HEK293T (cell line): Measurements from ENCODE around the gene HDAC3.

Experiments used
- ARNT ChIP-seq: fragments of 450-650 bp; IDR thresholded peaks from 2 replicates; pipeline ENCODE4 v1.6.1; 2017; ENCODE audit warnings: mild to moderate bottlenecking
- BHLHE40 ChIP-seq: fragments of 450-650 bp; IDR thresholded peaks from 2 replicates; pipeline ENCODE4 v1.6.1; 2016; ENCODE audit warnings: mild to moderate bottlenecking, moderate library complexity, borderline replicate concordance
- CTBP1 ChIP-seq: fragments of 450-650 bp; IDR thresholded peaks from 2 replicates; pipeline ENCODE4 v1.6.1; 2016; ENCODE audit warnings: borderline replicate concordance
- ELF4 ChIP-seq: fragments of 450-650 bp; IDR thresholded peaks from 2 replicates; pipeline ENCODE4 v1.6.1; 2017; ENCODE audit warnings: antibody characterized with exemption
- FOXA1 ChIP-seq: fragments of 450-650 bp; IDR thresholded peaks from 2 replicates; pipeline ENCODE4 v1.6.1; 2016; ENCODE audit warnings: mild to moderate bottlenecking
- FOXK2 ChIP-seq: fragments of 450-650 bp; IDR thresholded peaks from 2 replicates; pipeline ENCODE4 v1.6.1; 2016; ENCODE audit warnings: mild to moderate bottlenecking
- L3MBTL2 ChIP-seq: fragments of 450-650 bp; conservative IDR thresholded peaks from 2 replicates; pipeline ENCODE4 v1.6.1; 2016; ENCODE audit warnings: mild to moderate bottlenecking
- NFRKB ChIP-seq: fragments of 450-650 bp; IDR thresholded peaks from 2 replicates; pipeline ENCODE4 v1.6.1; 2016; ENCODE audit warnings: mild to moderate bottlenecking, moderate library complexity
- PKNOX1 ChIP-seq: fragments of 450-650 bp; IDR thresholded peaks from 2 replicates; pipeline ENCODE4 v1.6.1; 2016
- SP1 ChIP-seq: fragments of 450-650 bp; IDR thresholded peaks from 2 replicates; pipeline ENCODE4 v1.6.1; 2017
- SUZ12 ChIP-seq: fragments of 450-650 bp; IDR thresholded peaks from 2 replicates; pipeline ENCODE4 v1.6.1; 2016; ENCODE audit warnings: mild to moderate bottlenecking
- TARDBP ChIP-seq: fragments of 450-650 bp; IDR thresholded peaks from 2 replicates; pipeline ENCODE4 v1.6.1; 2016
- ZNF384 ChIP-seq: fragments of 450-650 bp; IDR thresholded peaks from 2 replicates; pipeline ENCODE4 v1.6.1; 2016

DNA sequence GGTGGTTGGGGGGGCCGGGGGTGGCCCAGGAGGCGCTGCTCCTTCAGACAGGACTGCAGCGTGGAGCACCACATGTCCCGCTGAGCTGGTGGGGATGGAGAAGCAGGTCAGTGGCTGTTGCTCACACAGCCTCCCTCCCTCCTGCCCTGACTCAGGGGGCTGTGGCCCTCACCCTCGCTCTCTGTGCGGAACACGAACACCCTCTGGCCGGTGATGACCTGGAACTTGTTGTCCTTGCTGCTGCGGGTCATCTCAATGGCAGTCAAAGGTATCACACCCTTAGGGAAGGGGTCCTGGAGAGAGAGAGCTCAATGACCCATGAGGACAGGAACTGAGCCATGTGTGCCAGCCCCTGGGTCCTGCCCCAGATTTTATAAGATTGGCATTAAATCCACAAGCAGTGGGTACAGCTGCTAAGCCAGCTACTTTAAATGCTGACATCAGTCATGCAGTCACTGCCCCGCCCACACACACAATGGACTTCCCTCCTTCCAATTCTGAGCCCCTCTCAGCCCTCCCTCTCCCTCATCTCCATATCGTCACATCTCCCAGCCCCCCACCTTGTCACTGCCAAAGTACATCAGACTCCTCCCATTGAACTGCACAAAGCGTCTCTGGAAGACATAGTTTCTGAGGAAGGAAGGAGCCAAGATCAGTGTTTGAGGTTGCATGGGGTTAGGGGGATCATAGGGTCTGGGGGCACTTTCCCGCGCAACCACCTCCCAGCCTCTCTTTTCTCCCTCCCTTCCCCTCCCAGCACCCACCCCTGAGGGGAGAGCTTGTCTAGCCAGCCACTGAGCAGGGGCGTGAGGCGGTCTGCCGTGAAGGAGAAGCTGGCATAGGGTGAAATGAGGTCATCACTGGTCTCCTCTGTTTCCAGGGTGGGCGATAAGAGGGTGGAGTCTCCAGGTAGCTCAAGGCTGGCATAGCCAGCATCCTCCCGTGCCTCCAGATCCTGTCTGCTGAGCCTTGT lies 36.5 kb upstream of the HDAC3 start:
- TF ChIP-seq L3MBTL2 (no peak), FOXK2 (no peak), PKNOX1 (no peak), CTBP1 (no peak), FOXA1 (no peak), SUZ12 (no peak), SP1 (no peak), TARDBP (no peak), BHLHE40 (no peak), ZNF384 (no peak), ARNT (no peak), NFRKB (no peak), ELF4 (no peak)
